GM23248 (cell line): ENCODE data around the gene CTXN3. TPM values are rescaled to one million over a fixed set of nuclear protein-coding genes. Genes with fewer than 3 reads are reported as not detected.

Source experiments
- DNase-seq: peaks from one replicate; pipeline ENCODE4 v3.0.0-alpha.2; 2015
- H2AFZ ChIP-seq: fragments of 200-600 bp; sonication (generic); 2 replicates; pipeline ENCODE4 v1.6.1; 2016; ENCODE audit warnings: antibody characterized with exemption
- H3F3A ChIP-seq: fragments of 200-600 bp; sonication (generic); 2 replicates; pipeline ENCODE4 v1.6.1; 2016; ENCODE audit warnings: mild to moderate bottlenecking, antibody characterized with exemption, mixed run types; ENCODE audit not compliant: insufficient read depth
- H3K27ac ChIP-seq: fragments of 200-600 bp; sonication (generic); 2 replicates; pipeline ENCODE4 v1.5.1; 2016; ENCODE audit warnings: mild to moderate bottlenecking
- H3K27me3 ChIP-seq: fragments of 200-600 bp; sonication (generic); replicated peaks from 2 replicates; pipeline ENCODE4 v1.6.1; 2016; ENCODE audit warnings: mild to moderate bottlenecking; ENCODE audit not compliant: insufficient read depth
- H3K36me3 ChIP-seq: fragments of 200-600 bp; sonication (generic); 2 replicates; pipeline ENCODE4 v1.6.1; 2016; ENCODE audit warnings: low read depth, mild to moderate bottlenecking
- H3K4me1 ChIP-seq: fragments of 200-600 bp; sonication (generic); 2 replicates; pipeline ENCODE4 v1.6.1; 2016; ENCODE audit warnings: mild to moderate bottlenecking; ENCODE audit not compliant: insufficient read depth
- H3K4me2 ChIP-seq: fragments of 200-600 bp; sonication (generic); one replicate; pipeline ENCODE4 v1.6.1; 2016; ENCODE audit warnings: mild to moderate bottlenecking; ENCODE audit not compliant: unreplicated experiment
- H3K4me3 ChIP-seq: fragments of 200-600 bp; sonication (generic); 2 replicates; pipeline ENCODE4 v1.5.1; 2016; ENCODE audit warnings: mild to moderate bottlenecking
- H3K79me2 ChIP-seq: fragments of 200-600 bp; sonication (generic); 2 replicates; pipeline ENCODE4 v1.6.1; 2016; ENCODE audit warnings: mild to moderate bottlenecking; ENCODE audit not compliant: insufficient read depth
- H3K9ac ChIP-seq: fragments of 200-600 bp; sonication (generic); 2 replicates; pipeline ENCODE4 v1.6.1; 2016; ENCODE audit warnings: mild to moderate bottlenecking
- H3K9me2 ChIP-seq: fragments of 200-600 bp; sonication (generic); 2 replicates; pipeline ENCODE4 v1.6.1; 2016; ENCODE audit warnings: mixed run types, mild to moderate bottlenecking, moderate library complexity; ENCODE audit not compliant: insufficient read depth
- H3K9me3 ChIP-seq: fragments of 200-600 bp; sonication (generic); one replicate; pipeline ENCODE4 v1.6.1; 2017; ENCODE audit warnings: low read depth
- H4K20me1 ChIP-seq: fragments of 200-600 bp; sonication (generic); 2 replicates; pipeline ENCODE4 v1.6.0; 2016; ENCODE audit not compliant: insufficient read depth
- EZH2 ChIP-seq: fragments of 200-600 bp; sonication (generic); IDR thresholded peaks from 2 replicates; pipeline ENCODE4 v1.6.1; 2018; ENCODE audit warnings: antibody characterized with exemption, mild to moderate bottlenecking; ENCODE audit not compliant: insufficient read depth, poor library complexity, severe bottlenecking
- EZH2phosphoT487 ChIP-seq: fragments of 200-600 bp; sonication (generic); IDR thresholded peaks from 2 replicates; pipeline ENCODE4 v1.6.1; 2018; ENCODE audit warnings: antibody characterized with exemption, moderate library complexity, mild to moderate bottlenecking, low read depth; ENCODE audit not compliant: insufficient read depth
- WGBS, 2 experiments: methylation state at CpG; one replicate each; pipeline ENCODE4 v1.1.6; 2015 to 2017; ENCODE audit warnings: low lambda C conversion rate in 2 of 2, low coverage in 1 of 2; ENCODE audit errors: missing lambda C conversion rate in 2 of 2; 5-methylcytosine and 5-hydroxymethylcytosine counted together
- in situ Hi-C: fragments of 300-500 bp; cut with MboI; formaldehyde crosslinking; loops from 2 replicates; pipeline ENCODE4 v1.15.0; 2020
- polyA plus RNA-seq: library from polyadenylated mRNA; unstranded; fragments of >200 nt; fragmentation: Nextera tagmentation; extraction: Ambion mirVana; gene quantifications from 2 replicates; pipeline ENCODE4 v1.2.1, GENCODE V29; 2016
- total RNA-seq: library from RNA; depleted of rRNA; stranded (reverse); fragments of >200 nt; shearing (Covaris generic); gene quantifications from 2 replicates; pipeline ENCODE4 v1.2.3, GENCODE V29; 2014

Gene CTXN3
- total and polyA plus RNA-seq, 2 experiments from 2014 or later, result not detected

- H4K20me1 ChIP-seq, result no peaks in the 10 kb centered on the region
- H3K27ac ChIP-seq, result no peak overlapping the region
- no peak overlapping the region for H3K4me2 ChIP-seq
- H2AFZ ChIP-seq, result no peak overlapping the region
- H3F3A ChIP-seq, result no peaks in the 10 kb centered on the region
- H3K36me3 ChIP-seq, result no peaks in the 10 kb centered on the region
- no peaks in the 10 kb centered on the region for H3K79me2 ChIP-seq
- 68 to 70% methylated on average over 2 of the region's 2 CpGs for WGBS, 2 experiments
- H3K27me3 ChIP-seq, result 0 out of 2 replicates have a peak, but pooled peaks cover 2% of the 10 kb centered on the region
- H3K4me1 ChIP-seq, result no peaks in the 10 kb centered on the region
- DNase-seq, result no peak
- H3K9me2 ChIP-seq, result no peaks in the 10 kb centered on the region
- TF ChIP-seq EZH2, result no peak
- no peak for TF ChIP-seq EZH2phosphoT487
- H3K9ac ChIP-seq, result no peak overlapping the region
- H3K9me3 ChIP-seq, result no peaks in the 10 kb centered on the region
- H3K4me3 ChIP-seq, result no peak overlapping the region
- in situ Hi-C loops, result no loop called here
These were observed 38.9 kb upstream of the CTXN3 start for GRCh38 chr5:127609957-127610356.

- Histone ChIP-seq H3K79me2 (no peaks in the 10 kb centered on the region), H3K9me3 (no peaks in the 10 kb centered on the region), H3K36me3 (no peaks in the 10 kb centered on the region), H3F3A (no peaks in the 10 kb centered on the region), H3K27ac (no peak overlapping the region), H2AFZ (no peak overlapping the region), H3K9ac (no peak overlapping the region), H3K4me1 (no peaks in the 10 kb centered on the region), H3K4me2 (no peak overlapping the region), H3K9me2 (no peaks in the 10 kb centered on the region), H4K20me1 (no peaks in the 10 kb centered on the region), H3K4me3 (no peak overlapping the region), H3K27me3 (no peaks in the 10 kb centered on the region)
- in situ Hi-C loops, result no loop called here
- WGBS, 2 experiments, result 60 to 68% methylated on average over 4 of the region's 4 CpGs
- no peak for TF ChIP-seq EZH2
- no peak for TF ChIP-seq EZH2phosphoT487
- DNase-seq, result no peak
These were observed 36.3 kb upstream of the CTXN3 start for GRCh38 chr5:127612441-127613141.

DNA sequence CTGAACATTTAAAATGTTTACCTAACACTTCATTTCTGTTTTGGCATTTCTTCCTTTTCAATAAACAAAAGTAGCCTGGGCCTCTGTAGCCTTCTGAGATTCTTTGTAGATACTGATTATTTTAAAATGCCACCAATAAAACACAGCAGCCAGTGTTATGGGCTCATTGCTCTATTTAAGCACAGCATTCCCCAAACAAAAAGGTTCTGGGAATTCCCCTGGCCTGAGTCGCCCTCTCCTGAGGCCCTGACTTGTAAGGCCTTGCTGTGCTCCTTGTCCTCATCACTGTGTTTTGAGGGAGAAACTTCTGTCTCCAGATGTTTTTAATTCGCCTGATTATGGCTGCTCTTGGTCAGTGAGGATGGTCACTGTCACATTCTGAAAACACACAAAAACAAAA is 33.0 kb upstream of the CTXN3 start:
- Histone ChIP-seq H3K4me1 (no peaks in the 10 kb centered on the region), H3K4me3 (no peak overlapping the region), H3F3A (no peaks in the 10 kb centered on the region), H3K9ac (no peak overlapping the region), H3K27ac (no peak overlapping the region), H3K9me2 (no peaks in the 10 kb centered on the region), H3K9me3 (no peaks in the 10 kb centered on the region), H3K4me2 (no peak overlapping the region), H3K36me3 (no peaks in the 10 kb centered on the region), H3K79me2 (no peaks in the 10 kb centered on the region), H3K27me3 (no peaks in the 10 kb centered on the region), H2AFZ (no peak overlapping the region), H4K20me1 (no peaks in the 10 kb centered on the region)
- peak; percentile 31 for DNase-seq
- TF ChIP-seq EZH2phosphoT487, result no peak
- no peak for TF ChIP-seq EZH2
- in situ Hi-C loops, result no loop called here
- WGBS, 2 experiments, result 23 to 25% methylated on average over 2 of the region's 2 CpGs

DNA sequence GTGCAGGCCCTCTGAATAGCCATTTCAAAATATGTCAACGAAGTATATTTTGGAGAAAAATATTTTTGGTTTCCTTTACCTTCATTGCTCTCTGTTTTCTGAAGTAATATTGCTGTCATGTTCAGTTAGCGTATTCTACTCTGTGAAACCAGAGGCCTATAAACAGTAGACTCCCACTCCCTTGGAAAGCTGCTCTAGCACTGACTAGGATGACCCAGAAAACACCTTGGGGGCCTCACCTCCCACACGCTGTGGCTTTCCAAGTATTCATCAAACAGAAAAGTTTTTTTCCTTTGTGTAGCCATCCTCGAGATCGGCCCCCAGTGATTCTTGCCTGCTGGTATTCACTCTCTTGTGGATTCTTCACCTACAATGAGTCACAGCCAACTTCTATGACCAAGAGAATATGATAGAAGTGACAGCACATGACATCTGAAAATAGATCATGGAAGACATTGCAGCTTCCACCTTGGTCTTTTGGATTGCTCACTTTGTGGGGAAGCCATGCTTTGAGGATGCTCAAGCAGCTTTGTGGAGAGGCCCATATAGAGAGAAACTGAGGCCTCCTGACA is 28.9 kb upstream of the CTXN3 start:
- H3K79me2 ChIP-seq, result no peaks in the 10 kb centered on the region
- in situ Hi-C loops, result no loop called here
- no peaks in the 10 kb centered on the region for H3K9me3 ChIP-seq
- no peak overlapping the region for H2AFZ ChIP-seq
- no peaks in the 10 kb centered on the region for H3K9me2 ChIP-seq
- no peaks in the 10 kb centered on the region for H4K20me1 ChIP-seq
- no peaks in the 10 kb centered on the region for H3F3A ChIP-seq
- TF ChIP-seq EZH2phosphoT487, result no peak
- TF ChIP-seq EZH2, result no peak
- H3K27me3 ChIP-seq, result peaks cover 23% of the 10 kb centered on the region; the same call in 1 of the 2 replicates
- no peak overlapping the region for H3K4me3 ChIP-seq
- H3K4me2 ChIP-seq, result no peak overlapping the region
- H3K4me1 ChIP-seq, result no peaks in the 10 kb centered on the region
- H3K9ac ChIP-seq, result no peak overlapping the region
- WGBS, 2 experiments, result 37 to 49% methylated on average over 5 of the region's 5 CpGs
- no peak for DNase-seq
- no peaks in the 10 kb centered on the region for H3K36me3 ChIP-seq
- H3K27ac ChIP-seq, result no peak overlapping the region
